ENCODE measurements around the gene PPP1R14B. TPM values are rescaled to one million over a fixed set of nuclear protein-coding genes. Genes with fewer than 3 reads are reported as not detected.

PPP1R14B gene
- total and polyA plus RNA-seq, 2 of the 13 experiments (the other 11 are each of a cell fraction or from before 2014, with no cell fraction given) = 110 to 148 TPM

GRCh38 chr11:64204080-64204440, 42.7 kb downstream of the PPP1R14B start (continued):
- TF ChIP-seq ZEB1 (IDR thresholded peaks at IDR 0.05; ENCODE audit: insufficient replicate concordance, low read depth) (no peak), ZNF256 (CRISPR knock-in tag; conservative IDR thresholded peaks at IDR 0.05) (no peak), ZNF512 (CRISPR knock-in tag; IDR thresholded peaks at IDR 0.05) (no peak), THRA (CRISPR knock-in tag; IDR thresholded peaks at IDR 0.05; ENCODE audit: borderline replicate concordance) (no peak), ZNF230 (CRISPR knock-in tag; IDR thresholded peaks at IDR 0.05) (no peak), SMC3 (IDR thresholded peaks at IDR 0.05; ENCODE audit: low read length) (no peak), ZNF446 (CRISPR knock-in tag; IDR thresholded peaks at IDR 0.05) (no peak)
- TF ChIP-seq, protein P1, sequence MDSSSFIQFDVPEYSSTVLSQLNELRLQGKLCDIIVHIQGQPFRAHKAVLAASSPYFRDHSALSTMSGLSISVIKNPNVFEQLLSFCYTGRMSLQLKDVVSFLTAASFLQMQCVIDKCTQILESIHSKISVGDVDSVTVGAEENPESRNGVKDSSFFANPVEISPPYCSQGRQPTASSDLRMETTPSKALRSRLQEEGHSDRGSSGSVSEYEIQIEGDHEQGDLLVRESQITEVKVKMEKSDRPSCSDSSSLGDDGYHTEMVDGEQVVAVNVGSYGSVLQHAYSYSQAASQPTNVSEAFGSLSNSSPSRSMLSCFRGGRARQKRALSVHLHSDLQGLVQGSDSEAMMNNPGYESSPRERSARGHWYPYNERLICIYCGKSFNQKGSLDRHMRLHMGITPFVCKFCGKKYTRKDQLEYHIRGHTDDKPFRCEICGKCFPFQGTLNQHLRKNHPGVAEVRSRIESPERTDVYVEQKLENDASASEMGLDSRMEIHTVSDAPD (CRISPR knock-in tag; IDR thresholded peaks at IDR 0.05) = no peak

Data from HepG2 (cell line).